Stimulated activated CD8-positive, alpha-beta memory T cell treated with anti-CD3 and anti-CD28 coated beads, Interleukin-4, amount 100 ng/mL, for 1 hour (primary cell): ENCODE results near the gene CYP2W1.
"Not testable (repeated sequence)": the region's sequence is repeated elsewhere in the genome, so short reads cannot be mapped to it uniquely, and the experiment has no call there.

Source experiments
- DNase-seq, 2 donors: peaks; one replicate each; pipeline ENCODE4 v3.0.0-alpha.2; 2020; ENCODE audit warnings: low read depth in 2 of 2, low spot score in 1 of 2

The CYP2W1 gene

DNA sequence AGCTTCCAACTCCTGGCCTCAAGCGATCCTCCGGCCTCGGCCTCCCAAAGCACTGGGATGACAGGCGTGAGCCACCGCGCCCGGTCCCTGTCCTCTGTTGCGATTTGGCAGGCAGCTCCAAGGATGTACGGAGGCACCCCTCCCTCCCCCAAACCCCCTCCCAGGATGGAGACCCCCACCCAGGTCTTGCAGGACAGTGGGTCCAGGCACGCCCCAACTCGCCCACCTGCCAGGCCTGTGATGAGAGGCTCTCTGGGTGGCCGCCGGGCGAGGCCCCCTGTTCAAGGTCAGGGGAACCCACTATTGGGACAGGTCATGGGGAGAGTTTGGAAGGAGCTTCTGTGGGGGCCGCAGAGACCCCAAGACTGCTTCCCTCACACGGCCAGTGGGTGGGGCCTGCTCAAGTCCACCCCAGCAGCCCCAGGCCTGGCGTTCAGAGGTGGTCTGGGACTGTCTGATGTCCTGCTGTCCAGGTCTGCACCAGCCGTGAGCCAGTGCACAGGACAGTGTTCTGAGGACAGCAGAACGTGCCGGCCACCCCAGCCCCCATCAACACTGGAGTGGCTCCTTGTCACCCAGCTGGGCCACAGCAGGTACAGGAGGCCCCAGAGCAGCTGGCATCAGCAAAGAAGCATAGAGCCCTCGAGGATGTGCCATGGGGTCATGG is 31.0 kb upstream of the CYP2W1 start:
- DNase-seq, result no peak

DNA sequence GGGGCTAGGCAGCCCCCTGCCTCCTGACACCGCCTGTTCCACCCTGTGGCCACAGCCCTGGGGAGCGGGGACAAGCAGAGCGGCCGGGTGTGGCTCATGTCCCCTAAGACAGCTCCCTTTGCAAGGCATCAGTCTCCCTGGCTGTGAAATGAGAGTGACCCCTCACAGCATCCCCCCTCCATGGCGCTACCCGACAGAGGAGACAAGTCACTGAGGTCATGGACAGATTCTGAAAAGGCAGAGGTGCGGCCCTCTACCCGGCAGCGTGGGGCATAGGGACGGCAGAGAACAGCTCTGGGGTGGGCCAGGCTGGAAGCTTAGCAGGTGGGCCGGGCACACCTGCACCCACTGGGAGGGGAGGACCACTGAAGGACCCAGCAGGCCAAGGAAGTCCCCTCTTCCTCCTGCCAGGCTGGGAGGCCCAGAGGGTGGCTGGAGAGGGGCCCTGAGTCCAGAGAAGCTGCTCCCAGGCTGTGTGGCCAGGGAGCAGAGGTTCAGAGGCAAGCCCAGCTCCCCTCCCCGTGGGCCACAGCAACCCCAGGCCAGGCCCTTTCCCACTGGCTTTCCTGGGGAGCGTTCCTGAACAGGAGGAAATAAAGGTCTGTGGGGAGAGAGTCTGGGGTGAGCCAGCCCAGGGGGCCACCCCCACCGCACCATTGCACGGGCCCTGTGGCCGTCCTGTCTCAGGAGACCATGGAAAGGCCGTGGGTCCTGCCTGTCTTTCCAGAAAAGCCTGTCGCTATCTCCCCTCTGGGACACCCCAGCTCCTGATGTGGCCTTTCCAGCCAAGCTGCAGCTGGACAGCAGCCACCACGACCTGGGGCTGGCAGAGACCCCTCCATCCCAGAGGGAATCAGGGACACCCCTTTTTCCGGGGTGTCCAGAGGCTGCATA is 30.2 kb upstream of the CYP2W1 start:
- no peak for DNase-seq

DNA sequence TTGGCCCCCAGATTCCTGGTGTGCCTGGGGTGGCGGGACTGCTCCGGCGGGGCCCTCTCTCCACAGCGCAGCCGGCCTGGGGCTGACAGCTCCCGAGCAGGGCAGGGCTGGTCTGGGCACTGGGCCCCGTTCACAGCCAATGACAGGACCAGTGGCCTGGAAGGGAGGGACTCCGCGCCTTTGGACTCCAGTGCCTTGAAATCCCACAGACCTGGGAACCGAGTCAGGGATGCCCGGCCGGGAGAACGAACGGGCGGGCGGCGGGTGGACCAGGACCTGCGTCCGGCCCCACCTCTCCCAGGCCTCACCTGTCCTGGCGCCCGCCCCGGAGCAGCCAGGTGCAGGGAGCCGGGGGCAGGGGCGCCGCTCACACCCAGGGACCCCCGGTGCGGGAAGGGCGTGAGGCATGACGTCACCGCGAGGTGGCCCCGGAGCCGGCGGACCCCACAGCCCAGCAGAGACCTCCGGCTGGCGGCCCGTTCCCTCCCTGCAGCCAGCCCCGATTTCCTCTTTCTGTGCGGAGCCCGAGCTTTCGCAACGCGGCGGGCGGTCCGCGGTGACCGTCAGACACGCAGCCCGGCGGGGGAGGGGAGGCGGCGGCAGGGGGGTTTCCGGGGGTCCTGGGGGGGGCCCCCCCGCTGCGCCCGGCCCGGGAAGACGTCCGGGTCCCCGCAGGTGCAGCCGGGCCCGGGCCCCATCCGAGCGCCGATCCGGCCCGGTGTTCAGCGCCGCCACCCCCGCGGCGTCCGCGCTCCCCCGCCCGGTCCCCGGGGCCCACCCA is 29.2 kb upstream of the CYP2W1 start:
- no peak for DNase-seq

DNA sequence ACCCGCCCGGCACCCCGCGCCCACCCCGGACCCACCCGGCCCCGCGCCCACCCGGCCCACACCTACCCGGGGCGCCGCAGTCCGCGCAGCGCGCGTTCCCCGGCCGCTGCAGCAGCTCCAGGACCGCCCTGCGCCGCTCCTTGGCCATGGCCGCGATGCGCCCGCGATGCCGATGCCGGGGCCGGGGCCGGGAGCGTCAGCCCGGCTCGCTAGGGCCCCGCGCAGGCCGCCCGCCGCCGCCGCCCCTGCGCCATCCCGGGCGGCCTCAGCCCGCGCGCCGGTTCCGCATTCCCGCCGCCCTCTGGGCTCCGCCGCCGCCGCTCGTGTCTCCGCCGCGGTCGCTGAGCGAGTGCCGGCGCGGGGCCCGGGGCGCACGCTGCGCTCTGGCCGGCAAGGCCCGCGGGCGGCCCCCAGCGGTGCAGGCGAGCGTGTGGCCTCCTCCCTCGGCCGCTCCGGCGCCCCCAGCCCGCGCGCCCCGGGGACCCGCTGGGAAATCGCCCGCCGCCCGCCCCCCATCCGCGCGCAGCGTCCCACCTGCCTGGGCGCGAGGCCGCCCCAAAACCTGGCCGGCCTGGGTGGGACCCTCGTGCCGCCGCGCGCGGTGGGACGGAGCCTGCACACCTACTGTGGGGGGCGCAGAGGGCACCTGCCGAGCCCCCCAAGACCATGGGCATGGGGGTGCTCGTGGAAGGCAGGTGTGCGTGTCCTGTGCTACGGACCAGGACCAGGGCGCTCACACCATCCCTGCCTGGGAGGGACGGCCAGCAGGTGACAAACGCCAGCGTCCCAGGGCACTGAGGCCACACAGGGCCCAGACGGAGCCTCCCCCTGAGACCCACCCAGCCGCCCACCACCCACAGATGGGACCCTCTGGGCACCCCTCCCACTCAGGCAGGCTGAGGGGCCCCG is 28.4 kb upstream of the CYP2W1 start, which contains the start of gene ADAP1:
Gene ADAP1, minus strand, starts transcription at position 351 of the 909 bp plus-strand sequence. Its CDS starts 203 bp downstream, at position 148.
- peak in 1 of 2 donors; percentile 25 for DNase-seq

DNA sequence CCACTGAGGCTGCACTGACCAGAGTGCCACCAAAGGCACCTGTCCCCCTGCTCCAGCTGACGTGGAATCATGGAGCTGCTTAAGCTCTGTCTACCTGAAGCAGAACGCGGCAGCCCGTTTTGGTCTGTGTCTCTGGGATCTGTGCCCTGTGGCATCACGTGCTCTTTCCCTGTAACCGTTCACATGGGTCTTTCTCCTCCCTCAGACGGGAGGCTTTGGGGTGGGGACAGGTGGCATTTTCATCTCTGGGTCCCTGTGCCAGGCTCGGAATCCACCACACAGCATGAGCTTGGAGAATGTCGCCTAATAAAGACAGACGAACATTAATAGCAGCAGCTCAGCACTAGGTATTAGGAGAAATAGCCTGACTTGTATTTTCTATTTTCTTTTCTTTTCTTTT is 26.9 kb upstream of the CYP2W1 start:
- DNase-seq, result no peak

DNA sequence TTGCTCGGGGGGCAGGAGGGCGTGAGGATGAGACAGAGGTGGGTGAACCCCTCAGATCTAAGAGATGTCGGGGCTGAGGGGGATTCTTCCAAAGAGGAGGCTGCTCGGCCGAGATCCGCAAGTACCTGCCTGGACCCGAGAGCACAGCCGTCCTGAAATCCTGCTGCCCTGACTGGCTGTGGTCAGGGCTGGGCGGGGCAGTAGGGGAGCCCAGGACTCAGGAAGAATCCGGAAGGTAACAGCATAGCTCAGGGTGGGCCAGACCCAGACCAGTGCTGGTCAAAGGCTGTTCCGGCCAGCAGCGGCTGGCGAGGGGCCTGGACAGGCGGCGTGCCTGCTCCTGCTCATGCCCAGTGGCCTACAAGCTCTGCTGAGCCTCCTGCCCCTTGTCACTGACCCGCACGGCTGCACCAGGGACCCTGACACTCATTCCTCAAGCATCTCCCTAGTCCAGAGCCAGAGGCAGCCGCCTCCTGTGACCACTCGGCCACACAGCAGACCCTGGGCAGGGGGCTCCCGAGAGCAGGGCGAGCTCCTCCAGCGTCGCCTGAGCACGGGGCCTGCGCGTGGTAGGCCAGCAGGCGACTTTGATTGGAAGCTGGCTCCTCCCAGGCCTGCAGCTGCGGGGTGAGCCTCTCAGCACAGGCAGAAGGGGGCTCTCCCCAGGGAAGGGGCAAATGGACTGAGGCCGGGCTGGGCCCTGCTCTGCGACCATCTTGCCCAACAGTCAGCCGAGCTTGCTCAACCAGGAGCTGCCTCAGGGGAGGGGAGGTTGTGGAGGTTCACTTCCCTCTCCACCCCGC is 25.4 kb upstream of the CYP2W1 start:
- DNase-seq, result no peak

DNA sequence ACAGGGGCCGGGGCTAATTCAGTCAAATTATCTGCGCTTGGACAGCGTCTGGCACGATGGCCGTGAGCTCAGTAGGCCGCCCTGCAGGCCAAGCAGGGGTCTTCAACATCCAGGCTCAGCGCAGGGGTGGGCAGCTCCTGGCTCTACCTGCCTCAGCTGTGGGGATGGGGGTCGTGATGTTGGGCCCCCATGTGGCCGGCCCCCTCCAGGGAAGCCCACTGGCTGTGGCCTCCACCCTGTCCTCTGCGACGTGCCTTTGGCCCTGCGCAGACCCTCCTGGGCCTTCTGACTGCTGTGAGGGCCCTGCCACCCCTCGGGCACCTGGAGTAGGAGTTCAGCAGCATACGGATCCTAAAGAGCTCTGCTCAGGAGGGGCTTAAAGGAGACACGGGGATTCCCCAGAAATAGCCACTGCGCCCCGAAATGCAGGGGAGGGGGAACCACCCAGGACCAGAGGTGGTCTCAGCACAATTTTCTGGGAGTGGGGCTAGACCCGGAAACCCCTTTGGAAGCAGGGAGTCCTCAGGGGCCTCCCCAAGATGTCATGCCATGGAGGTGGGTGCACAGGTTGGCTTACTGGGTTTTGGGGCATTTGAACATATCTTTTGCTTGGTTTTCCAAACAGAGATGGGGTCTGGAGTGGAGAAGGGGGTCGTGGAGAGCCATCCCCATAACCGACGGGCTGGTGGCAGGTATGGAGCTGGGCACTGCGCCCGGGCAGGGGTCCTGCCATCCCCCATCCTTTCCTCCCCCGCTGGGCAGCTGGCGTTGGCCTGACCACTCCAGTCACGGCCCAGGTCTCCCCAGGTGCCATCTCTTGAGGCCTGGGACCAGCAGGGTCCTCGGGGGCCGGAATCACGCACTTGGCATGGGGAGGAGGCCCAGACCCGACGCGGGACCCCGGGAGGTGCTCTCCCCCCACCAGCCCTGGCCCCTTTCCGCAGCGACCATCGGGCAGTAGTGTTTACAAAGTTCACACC is 24.5 kb upstream of the CYP2W1 start:
- no peak for DNase-seq

DNA sequence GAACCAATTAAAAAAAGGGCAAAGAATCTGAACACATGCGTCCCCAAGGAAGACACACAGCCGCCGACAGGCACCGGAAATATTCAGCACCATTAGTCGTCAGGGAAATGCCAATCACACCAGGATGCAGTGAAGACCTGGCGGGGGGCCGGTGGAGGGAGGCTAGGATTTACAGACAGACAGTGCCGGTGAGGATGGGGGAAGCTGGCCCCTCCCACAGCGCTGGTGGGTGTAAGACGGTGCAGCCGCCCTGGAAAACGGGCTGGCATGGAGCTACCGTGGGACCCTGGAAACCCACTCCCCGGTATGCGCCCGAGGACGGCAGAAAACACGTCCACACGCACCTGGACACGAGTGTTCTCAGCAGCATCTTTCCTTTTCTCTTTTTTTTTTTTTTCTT is 23.7 kb upstream of the CYP2W1 start:
- no peak for DNase-seq

DNA sequence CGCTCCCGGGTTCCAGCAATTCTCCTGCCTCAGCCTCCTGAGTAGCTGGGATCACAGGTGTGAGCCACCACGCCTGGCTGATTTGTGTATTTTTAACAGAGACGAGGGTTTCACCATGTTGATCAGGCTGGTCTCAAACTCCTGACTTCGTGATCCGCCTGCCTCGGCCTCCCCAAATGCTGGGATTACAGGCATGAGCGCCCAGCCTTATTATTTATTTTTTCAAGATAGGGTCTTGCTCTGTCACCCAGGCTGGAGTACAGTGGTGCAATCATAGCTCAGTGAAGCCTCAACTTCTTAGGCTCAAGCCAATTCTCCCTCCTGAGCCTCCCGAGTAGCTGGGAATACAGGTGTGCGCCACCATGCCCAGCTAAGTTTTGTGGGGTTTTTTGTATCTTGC is 23.2 kb upstream of the CYP2W1 start:
- not testable (repeated sequence) for DNase-seq

DNA sequence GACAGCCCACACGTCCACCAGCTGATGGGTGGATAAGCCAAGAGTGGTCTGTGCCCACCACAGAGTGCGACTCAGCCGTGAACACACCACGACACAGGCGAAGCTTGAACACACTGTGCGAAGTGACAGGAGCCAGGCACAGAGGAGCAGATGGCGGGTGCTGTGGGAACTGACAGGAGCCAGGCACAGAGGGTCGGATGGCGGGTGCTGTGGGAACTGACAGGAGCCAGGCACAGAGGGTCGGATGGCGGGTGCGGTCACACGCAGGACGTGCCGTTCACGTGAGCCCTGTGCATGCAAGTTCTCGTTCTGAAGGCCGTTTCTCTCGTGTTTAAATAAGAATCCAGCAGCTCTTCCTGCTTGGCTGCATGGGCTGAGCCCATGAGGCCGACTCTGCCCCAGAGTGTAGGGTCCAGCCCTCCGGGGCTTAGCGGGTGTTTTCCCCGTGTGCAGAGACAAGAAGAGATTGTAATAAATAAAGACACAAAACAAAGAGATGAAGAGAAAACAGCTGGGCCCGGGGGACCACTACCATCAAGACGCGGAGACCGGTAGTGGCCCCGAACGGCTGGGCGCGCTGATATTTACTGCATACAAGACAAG is 22.6 kb upstream of the CYP2W1 start:
- DNase-seq, result no peak

DNA sequence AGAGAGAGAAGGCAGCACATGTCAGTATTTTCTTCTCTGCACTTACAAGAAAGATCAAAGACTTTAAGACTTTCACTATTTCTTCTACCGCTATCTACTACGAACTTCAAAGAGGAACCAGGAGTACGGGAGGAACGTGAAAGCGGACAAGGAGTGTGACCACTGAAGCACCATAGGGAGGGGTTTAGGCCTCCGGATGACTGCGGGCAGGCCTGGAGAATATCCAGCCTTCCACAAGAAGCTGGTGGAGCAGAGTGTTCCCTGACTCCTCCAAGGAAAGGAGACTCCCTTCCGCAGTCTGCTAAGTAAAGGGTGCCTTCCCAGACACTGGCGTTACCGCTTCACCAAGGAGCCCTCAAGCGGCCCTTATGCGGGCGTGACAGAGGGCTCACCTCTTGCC is 22.0 kb upstream of the CYP2W1 start:
- not testable (repeated sequence) for DNase-seq

DNA sequence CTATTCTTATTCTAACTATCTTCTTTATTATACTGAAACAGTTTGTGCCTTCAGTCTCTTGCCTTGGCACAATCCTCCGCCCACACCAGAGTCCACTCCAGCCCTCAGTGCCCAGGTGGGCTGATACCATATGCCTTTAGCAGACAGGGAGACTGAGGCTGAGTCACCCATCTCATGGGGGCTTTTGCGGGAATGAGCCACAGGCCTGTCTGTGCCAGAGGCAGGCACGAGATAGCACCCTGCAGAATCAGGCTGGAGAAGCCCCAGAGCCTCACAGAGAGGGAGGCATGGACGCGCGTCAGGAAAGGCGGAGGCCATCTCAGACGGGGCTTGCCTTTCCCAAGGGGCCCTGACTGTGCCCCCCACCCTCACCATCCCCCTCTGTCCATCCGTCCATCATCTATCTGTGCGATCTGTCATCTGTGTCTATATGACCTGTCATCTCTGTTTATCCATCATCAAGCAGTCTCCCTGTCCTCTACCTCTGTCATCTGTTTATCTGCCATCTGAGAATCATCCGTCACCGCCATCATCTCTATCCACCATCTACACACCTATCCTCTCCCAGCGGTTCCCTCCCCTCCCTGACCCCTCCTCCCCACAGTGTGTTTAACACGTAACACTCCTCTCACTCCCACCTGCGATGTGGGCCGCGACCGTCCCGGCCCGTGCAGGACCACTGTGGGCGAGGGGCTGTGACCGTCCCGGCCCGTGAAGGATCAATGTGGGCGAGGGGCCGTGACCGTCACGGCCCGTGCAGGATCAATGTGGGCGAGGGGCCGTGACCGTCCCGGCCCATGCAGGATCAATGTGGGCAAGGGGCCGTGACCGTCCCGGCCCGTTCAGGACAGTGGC is 21.2 kb upstream of the CYP2W1 start:
- DNase-seq, result no peak

DNA sequence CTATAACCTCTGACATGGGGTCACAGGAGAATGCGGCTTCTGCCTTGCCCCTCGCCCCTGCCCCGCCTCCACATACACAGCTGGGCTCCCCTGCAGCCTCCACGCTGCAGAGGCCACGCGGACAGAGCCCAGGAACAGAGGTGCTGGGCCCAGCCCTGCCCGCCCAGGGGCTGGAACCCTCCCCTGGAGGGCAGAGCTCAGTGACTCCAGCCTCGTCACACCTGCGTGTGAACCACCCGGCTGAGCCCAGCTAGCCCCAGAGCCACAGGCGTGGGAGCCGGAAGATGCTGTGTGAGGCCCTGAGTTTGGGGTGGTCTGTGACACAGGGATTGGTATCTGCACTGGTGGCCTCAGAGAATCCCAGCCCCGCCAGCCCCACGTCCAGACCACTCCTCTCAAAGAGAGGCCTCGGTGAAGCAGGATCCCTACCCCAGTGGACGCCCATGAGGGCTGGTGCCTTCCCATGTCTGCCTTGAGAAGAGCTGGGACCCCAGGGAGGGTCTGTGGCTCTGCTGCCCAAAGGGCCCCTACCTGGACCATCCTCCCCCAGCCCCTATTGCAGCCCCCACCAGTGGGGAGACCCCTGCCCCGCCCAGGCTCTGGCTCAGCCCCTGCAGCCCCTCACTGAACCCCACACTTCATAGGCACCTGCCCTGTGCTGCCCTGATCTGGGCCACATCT is 20.4 kb upstream of the CYP2W1 start:
- DNase-seq, result no peak

DNA sequence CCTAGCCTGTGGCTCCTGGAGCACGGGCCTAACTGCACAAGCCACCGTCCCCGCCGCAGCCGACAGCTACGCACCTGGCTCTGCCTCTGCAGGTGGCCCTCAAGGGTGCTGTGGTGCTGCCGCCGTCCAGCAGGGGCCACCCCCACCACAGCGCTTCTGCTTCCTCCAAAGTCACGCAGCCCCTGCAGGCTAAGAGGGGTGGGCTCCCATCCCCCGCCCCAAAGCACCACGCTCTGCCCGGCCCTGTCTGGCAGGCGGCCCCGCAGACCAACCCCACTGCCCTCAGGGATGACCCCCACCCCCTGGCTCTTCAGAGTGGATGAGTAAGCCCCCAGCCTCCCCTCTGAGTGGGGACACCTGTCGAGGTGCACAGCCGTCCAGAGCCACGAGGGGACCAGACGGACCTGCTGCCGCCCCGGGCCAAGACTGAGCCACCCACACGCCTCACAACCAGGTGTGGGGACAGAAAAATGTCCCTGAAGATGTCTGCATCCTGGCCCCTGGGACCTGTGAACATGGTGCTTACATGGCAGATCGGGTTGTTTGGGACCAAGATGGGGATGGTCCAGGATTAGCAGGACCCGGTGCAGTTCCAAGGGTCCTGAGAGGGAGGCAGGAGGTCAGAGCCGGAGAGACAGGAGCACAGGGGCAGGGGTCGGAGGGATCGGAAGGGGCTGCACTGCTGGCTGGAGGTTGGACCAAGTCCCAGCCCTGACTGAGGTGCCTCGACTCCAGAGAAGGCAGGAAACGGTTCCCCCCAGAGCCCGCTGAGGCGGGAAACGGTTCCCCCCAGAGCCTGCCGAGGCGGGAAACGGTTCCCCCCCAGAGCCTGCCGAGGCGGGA is 19.5 kb upstream of the CYP2W1 start:
- no peak for DNase-seq

DNA sequence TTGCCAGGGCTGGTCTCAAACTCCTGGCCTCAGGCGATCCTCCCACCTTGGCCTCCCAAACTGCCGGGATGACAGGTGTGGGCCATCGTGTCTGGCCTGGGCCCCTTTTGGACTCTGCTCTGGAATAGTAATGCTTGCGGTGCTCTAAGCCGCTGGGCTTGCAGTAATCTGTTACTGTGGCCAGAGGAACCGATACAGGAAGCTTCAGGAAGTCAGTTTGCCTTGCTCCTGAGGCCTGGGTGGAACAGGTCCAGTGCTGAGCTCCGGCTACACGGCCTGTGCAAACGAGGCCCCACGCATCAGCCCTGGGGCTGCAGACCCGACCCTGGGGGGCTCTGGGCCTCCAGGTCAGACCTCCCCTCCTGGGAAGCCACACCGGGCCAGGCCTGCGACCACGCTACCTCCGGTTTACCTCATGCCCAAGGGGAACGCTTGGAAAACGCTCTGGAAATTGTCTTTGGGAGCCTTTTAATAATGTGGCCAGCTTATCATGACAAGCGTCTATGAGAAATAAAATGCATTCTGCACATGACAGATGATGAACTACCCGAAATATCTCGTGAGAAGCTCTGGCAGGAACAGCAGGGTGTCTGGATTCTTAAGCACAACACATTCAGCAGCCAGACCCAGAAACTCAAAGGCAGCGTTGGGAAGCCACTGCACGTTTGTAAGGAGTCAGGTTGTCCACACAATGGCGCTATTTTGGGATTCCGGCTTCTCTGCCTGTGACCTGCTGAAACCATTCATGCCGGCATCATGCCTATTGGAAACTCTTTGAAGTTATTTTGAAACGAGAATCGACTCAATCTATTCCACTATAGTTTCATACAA is 18.4 kb upstream of the CYP2W1 start:
- no peak for DNase-seq
